TTC549 (cell line): ENCODE results near the gene FAM120A.

Source experiments
- FAIRE-seq: peaks from 2 replicates; lab custom pipeline; 2012; peaks lifted over from hg19 to GRCh38; lab: Jason Lieb, UNC

FAM120A gene

GRCh38 chr9:93577975-93578682 lies 126.6 kb downstream of the FAM120A start:
- FAIRE-seq, result no peak

GRCh38 chr9:93578844-93579243 lies 127.4 kb downstream of the FAM120A start:
- no peak for FAIRE-seq

- FAIRE-seq, result no peak
Observed at GRCh38 chr9:93579711-93580516, 128.4 kb downstream of the FAM120A start.

- FAIRE-seq, result no peak
Observed at GRCh38 chr9:93580654-93581380, 129.3 kb downstream of the FAM120A start.

- no peak for FAIRE-seq
Observed at GRCh38 chr9:93582115-93582514, 130.6 kb downstream of the FAM120A start.

- no peak for FAIRE-seq
Observed at GRCh38 chr9:93582550-93582949, 131.1 kb downstream of the FAM120A start.

- FAIRE-seq, result no peak
Observed at GRCh38 chr9:93585259-93585658, 133.8 kb downstream of the FAM120A start.

GRCh38 chr9:93585695-93586094 lies 134.2 kb downstream of the FAM120A start:
- no peak for FAIRE-seq

GRCh38 chr9:93586290-93587057 lies 135.0 kb downstream of the FAM120A start:
- no peak for FAIRE-seq

- no peak for FAIRE-seq
Observed at GRCh38 chr9:93587284-93587650, 135.8 kb downstream of the FAM120A start.

GRCh38 chr9:93587651-93588347 lies 136.3 kb downstream of the FAM120A start:
- no peak for FAIRE-seq

GRCh38 chr9:93588641-93589609 lies 137.4 kb downstream of the FAM120A start:
- FAIRE-seq, result no peak

GRCh38 chr9:93589688-93590087 lies 138.2 kb downstream of the FAM120A start:
- FAIRE-seq, result no peak

GRCh38 chr9:93590609-93591234 lies 139.2 kb downstream of the FAM120A start:
- no peak for FAIRE-seq

- no peak for FAIRE-seq
Observed at GRCh38 chr9:93591301-93592007, 140.0 kb downstream of the FAM120A start.

- FAIRE-seq, result no peak
Observed at GRCh38 chr9:93592008-93592642, 140.6 kb downstream of the FAM120A start.

GRCh38 chr9:93592643-93593021 lies 141.1 kb downstream of the FAM120A start:
- no peak for FAIRE-seq

- FAIRE-seq, result no peak
Observed at GRCh38 chr9:93593144-93593658, 141.7 kb downstream of the FAM120A start.
